Activated CD4-positive, alpha-beta T cell treated with anti-CD3 and anti-CD28 coated beads, Interleukin-2, amount 50 U/mL, for 16 hours (primary cell): Measurements from ENCODE around the gene ARMCX2.
A peak's percentile ranks its signal among the peaks of the same experiment; 100 is the strongest.
"Not testable (repeated sequence)": the region's sequence is repeated elsewhere in the genome, so short reads cannot be mapped to it uniquely, and the experiment has no call there.

Experiments
- DNase-seq: peaks from one replicate; pipeline ENCODE4 v3.0.0-alpha.2; 2020

The ARMCX2 gene

GRCh38 chrX:101659601-101660063, at the start of gene ARMCX2:
Gene ARMCX2 (minus strand): TSS chrX:101659850. CDS start chrX:101657588, 2,262 bp downstream.
- no peak for DNase-seq

- no peak for DNase-seq
Measured at GRCh38 chrX:101709384-101709783, 49.7 kb upstream of the ARMCX2 start.

DNA sequence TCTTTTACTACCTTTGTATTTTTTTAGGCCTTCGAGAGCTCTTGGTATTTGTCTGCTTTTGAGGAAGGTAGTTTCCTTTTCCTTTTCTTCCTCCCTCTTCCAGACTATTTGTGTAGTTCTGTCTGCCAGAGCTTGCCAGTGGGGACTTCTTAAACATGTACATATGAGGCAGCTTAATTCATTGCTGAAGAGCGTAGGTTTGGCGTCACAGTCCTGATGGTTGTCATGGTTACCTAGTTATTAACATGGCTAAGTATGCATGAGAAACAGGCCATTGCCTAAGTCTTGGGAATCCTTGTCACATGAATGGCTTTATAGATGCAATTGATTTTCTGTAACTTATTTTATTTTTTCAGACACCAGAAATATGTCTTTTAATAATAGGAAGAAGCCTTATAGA, 48.5 kb upstream of the ARMCX2 start:
- DNase-seq, result no peak

DNA sequence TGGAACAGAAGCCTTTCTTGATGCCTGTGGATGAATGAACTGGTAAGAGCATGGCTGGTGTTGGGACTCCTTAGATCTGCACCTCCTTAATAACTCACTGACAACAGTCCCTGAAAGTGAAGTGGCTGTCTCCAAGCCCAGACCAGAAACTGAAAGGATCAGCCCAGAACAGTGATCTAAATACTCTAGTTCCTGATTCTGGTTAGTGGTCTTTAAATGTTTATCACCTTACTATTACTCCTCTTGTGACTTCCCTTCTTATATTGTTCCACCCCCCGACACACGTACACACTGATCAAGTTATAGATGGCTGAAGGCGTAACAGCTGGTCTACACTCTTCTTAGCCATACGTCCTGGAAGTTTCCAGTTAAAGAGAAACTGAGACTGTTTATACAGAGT, 33.8 kb upstream of the ARMCX2 start:
- no peak for DNase-seq

DNA sequence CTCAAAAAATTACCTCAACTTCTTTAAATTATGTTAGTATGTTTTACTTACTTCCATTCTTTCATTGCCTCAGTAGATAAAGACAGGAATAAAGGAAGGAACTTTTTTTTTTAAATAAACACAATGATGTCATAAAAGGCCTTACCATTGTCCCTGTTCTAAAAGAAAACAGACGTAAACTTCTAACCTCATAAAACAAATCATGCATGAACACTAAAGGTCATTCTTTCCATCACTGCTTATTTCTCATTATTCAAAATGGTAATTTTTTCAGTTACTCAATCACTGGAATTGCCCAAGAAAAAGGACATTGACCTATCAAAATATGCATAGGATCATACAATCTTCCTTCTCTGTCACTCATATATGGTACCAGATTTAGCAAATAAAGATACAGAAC, 32.2 kb upstream of the ARMCX2 start:
- no peak for DNase-seq

GRCh38 chrX:101686574-101686973, 26.9 kb upstream of the ARMCX2 start:
- DNase-seq, result no peak

GRCh38 chrX:101685923-101686322, 26.3 kb upstream of the ARMCX2 start:
- DNase-seq, result no peak

DNA sequence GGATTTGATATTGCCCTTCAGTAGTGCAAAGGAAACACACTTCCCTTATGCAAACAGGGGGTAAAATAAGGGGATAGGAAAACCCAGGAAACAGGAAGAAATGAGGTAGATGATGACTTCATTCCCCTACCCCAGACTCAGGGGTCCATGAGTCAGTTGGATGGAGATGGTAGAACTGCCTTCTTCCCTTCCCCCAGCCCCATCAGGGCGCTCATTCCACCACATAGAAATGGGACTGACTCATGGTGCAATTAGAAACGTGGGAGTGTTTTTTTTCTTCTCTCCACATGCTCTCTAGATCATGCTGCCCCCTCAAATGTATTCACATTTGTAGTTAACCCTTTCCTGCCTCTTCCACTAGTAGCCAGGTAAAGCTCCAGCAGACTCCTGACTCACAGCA, 23.1 kb upstream of the ARMCX2 start:
- no peak for DNase-seq

DNA sequence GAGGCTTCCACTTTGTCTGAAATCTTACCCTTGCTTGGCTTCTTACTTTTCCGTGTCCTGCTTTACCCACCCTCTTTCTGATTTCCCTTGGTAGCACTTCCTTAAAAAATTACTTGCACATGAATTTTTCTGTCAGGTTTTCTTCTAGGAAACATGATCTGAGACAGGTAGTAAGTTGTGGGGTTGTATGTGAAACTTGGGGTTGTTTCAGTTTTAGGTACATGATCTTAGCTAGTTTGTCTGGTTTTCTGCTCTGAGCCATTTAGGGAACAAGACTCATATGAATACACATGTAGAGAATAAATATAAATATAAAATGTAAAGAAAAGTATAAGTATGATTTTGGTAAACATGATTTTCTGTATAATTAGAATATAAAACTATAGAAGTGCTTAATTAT, 17.4 kb upstream of the ARMCX2 start:
- DNase-seq, result no peak

GRCh38 chrX:101676571-101676970, 16.9 kb upstream of the ARMCX2 start:
- no peak for DNase-seq

DNA sequence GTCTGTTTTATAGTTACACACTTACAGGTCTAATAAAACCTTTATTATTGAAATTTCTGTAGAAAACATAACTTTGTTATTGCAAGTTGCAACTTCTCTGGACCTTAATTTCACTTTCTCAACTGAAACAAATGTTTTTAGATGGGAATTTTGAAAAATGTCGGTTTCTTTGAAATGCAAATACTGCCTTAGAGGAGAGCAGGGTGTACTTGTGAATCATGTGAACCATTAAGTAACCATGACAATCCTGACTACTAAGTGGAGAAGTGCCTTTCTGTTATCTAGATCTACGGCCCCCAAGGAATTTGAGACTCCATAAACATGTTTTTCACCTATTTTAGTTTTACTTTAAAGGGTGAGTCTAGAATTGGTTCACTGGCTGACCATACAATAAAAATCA, 8.5 kb upstream of the ARMCX2 start:
- DNase-seq, result no peak

DNA sequence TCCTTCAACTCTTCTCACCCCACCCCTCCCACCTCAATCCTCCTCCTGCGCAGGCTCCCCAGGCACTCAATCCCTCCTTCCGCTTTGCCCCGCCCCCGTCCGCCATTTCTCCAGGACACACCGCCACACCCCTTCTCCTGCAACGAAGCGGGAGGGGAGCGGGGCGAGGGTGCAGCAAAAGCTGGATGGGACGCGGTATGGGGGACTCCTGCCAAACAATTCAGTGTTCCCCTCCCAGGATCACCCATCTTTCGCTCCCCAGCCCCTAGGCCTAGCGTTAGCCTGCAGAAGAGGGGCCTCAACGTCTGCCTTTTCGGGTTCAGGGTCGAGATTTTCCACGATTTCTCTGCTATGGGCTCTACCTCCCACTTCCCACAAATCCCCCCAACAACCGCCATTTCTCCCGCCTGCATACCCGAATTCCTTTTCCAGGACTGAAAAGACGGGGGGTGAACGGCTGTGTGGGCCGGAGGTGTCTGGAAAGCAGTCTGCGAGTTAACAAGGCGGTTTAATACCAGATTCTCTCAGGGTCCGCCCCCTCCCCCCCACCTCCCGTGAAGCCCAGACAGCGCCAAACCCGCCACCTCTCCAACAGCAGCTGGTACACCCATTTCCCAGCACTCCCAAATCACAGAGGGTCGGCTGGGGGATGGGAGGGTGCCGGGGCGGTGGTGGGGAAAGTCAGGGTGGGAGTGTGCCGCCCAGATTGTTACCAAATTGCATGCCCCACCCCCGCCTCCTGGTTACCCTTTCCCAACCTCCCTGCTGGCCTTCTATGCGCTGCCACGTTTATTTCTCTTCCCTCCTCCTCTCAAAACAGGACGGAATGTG, 774 bp downstream of the ARMCX2 start:
- DNase-seq, result peak; percentile 46

GRCh38 chrX:101657495-101657894, 2.2 kb downstream of the ARMCX2 start:
- no peak for DNase-seq

GRCh38 chrX:101656817-101657216, 2.8 kb downstream of the ARMCX2 start:
- DNase-seq, result no peak

GRCh38 chrX:101655534-101655933, 4.1 kb downstream of the ARMCX2 start:
- DNase-seq, result no peak

GRCh38 chrX:101647716-101648115, 11.9 kb downstream of the ARMCX2 start:
- DNase-seq, result not testable (repeated sequence)

DNA sequence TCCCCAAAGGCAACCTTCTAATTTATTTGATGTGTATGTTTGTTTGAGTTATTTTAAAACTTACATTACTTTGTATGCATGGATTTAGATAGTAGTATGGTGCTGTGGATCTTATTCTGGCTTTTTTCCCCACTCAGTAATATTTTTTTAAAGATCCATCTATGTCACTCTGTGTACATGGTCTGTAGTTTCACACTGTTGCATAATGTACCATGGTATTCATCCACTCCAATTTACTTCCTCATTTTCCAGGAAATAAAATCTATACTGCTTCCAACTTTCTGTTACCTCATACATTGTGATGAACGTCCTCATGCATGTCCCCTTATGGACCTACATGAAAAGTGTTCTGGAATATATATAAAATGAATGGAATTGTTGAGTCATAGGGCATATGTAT, 17.6 kb downstream of the ARMCX2 start:
- no peak for DNase-seq

DNA sequence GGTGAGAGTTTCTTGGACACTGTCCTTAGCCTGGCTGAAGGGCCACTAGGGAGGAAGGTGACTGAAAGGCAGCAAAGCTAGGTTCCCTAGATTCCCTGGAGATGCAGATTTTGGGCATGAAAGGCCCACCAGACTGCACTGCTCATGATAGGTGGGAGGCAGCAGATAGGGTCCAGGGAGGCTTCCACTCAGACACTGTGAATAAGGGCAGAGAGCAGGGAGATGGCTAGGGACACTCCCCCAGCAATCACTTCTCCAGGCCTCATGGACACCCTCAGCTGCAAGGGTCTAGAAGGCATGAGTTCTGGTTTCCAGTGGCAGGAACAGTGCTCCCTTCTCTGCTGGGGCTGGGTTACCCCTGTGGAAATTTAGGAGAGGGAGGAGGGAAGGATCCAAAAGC, 20.1 kb downstream of the ARMCX2 start:
- DNase-seq, result no peak

GRCh38 chrX:101619364-101619763, 40.3 kb downstream of the ARMCX2 start:
- DNase-seq, result no peak

- peak; percentile 76 for DNase-seq
Measured at GRCh38 chrX:101617211-101618191, 42.1 kb downstream of the ARMCX2 start, which contains the start of gene ARMCX6. Gene ARMCX6 (minus strand): TSS chrX:101618000. CDS start chrX:101616620, 1,380 bp downstream.

DNA sequence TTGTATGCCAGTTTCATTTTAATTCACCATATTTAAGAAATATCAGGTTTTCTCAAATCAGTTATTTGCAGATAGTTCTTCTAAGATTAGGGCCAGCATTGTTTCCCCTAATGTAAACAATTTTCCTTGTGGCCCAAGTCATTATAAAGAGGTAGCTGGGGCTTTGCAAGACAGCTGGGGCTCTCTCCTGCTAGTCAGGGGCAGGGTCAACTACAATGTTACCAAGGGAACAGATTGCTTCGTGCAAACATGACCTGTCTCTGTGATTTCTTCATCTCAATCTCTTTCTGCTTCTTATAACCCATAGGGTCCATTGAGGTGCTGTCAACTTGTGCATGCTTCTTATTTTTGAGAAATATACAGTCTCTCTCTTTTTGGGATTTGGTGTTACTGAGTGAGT, 53.9 kb downstream of the ARMCX2 start:
- no peak for DNase-seq
